Small intestine (tissue), 7 donors: Measurements from ENCODE around the gene ELMO1. TPM values are rescaled to one million over a fixed set of nuclear protein-coding genes. Genes with fewer than 3 reads are reported as not detected.

Experiments used
- DNase-seq, 2 donors: peaks; one replicate each; pipeline versions ENCODE4 v3.0.0 to v3.0.0-alpha.2; 2013
- FAIRE-seq: peaks from 2 replicates; lab custom pipeline; 2012; peaks lifted over from hg19 to GRCh38; lab: Jason Lieb, UNC
- H3K27ac ChIP-seq, 3 donors: one replicate each; pipeline ENCODE4 v1.5.1; 2013; ENCODE audit warnings: low read length in 2 of 3, mild to moderate bottlenecking in 2 of 3, control low read depth in 1 of 3, inconsistent platforms in 1 of 3, low read depth in 1 of 3, moderate library complexity in 1 of 3
- H3K27me3 ChIP-seq, 3 donors: one replicate each; pipeline ENCODE4 v1.6.1; 2013; ENCODE audit warnings: low read length in 3 of 3, inconsistent platforms in 1 of 3; ENCODE audit not compliant: control insufficient read depth in 3 of 3, insufficient read depth in 3 of 3
- H3K36me3 ChIP-seq, 3 donors: one replicate each; pipeline ENCODE4 v1.6.1; 2013; ENCODE audit warnings: low read length in 3 of 3, inconsistent platforms in 1 of 3, low read depth in 1 of 3, mild to moderate bottlenecking in 1 of 3, moderate library complexity in 1 of 3; ENCODE audit not compliant: control insufficient read depth in 3 of 3, insufficient read depth in 2 of 3
- H3K4me1 ChIP-seq, 3 donors: one replicate each; pipeline ENCODE4 v1.6.1; 2013; ENCODE audit warnings: low read length in 2 of 3, inconsistent platforms in 1 of 3, low read depth in 1 of 3, mild to moderate bottlenecking in 1 of 3, moderate library complexity in 1 of 3; ENCODE audit not compliant: control insufficient read depth in 3 of 3, insufficient read depth in 2 of 3
- H3K4me3 ChIP-seq, 3 donors: one replicate each; pipeline ENCODE4 v1.5.1; 2013; ENCODE audit warnings: low read length in 3 of 3, control low read depth in 1 of 3, inconsistent platforms in 1 of 3, low read depth in 1 of 3, mild to moderate bottlenecking in 1 of 3, moderate library complexity in 1 of 3
- H3K9me3 ChIP-seq, 2 donors: one replicate each; pipeline ENCODE4 v1.6.1; 2013; ENCODE audit warnings: low read depth in 1 of 2, low read length in 1 of 2; ENCODE audit not compliant: control insufficient read depth in 2 of 2, insufficient read depth in 1 of 2
- WGBS, 3 donors: extraction: QIAGEN DNeasy Blood & Tissue Kit; methylation state at CpG; one replicate each; pipeline ENCODE4 v1.1.7; 2013; 5-methylcytosine and 5-hydroxymethylcytosine counted together
- polyA plus RNA-seq, 4 donors: library from polyadenylated mRNA; stranded (reverse) in 3 of 4; unstranded in 1 of 4; fragments of 200-250 nt in 3 of 4; fragments of 120-200 nt in 1 of 4; gene quantifications; one replicate each; pipeline versions ENCODE4 v1.2.1 to v1.2.3, GENCODE V29; 2013
- donor health status: healthy with polysubstance abuse.
- donor health status: control.
- donor health status: control.
- donor health status: Bipolar disorder and iron deficiency.
- donor health status: healthy.

ELMO1 gene
- polyA plus RNA-seq, 4 donors: 1.8 to 9.3 (median 7.3) TPM

DNA sequence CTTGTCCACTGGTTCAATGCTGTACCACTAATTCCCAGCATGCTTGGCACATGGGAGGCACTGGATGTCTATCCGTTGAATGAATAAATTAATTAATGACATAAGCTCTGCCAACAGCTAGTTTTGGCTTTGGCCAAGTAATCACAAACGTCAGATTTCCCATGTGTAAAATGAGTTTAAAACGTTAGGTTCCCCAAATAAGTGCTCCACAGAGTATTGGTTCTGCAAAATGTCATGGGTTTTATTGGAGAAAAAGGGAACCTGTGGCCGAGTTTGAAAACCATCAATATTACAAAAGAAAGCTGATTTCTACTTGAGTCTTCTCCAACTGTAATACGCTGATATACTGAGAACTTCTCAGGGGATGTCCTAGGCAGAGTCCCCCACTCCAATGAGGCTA lies 23.2 kb downstream of the ELMO1 start:
- no peak overlapping the region for H3K27ac ChIP-seq
- 60 to 67% (median 64%) methylated on average over 5 of the region's 5 CpGs for WGBS, 3 donors
- DNase-seq (no peak), FAIRE-seq (no peak)
- no peak overlapping the region for H3K4me3 ChIP-seq
- H3K36me3 ChIP-seq: no peaks in the 10 kb centered on the region
- H3K4me1 ChIP-seq: no peaks in the 10 kb centered on the region
- no peaks in the 10 kb centered on the region for H3K9me3 ChIP-seq
- H3K27me3 ChIP-seq: peaks cover 0 to 2% (median 0%) of the 10 kb centered on the region in 3 donors

- 76 to 97% (median 89%) methylated on average over 2 of the region's 2 CpGs for WGBS, 3 donors
- no peaks in the 10 kb centered on the region for H3K36me3 ChIP-seq
- FAIRE-seq (no peak), DNase-seq (no peak)
- H3K4me3 ChIP-seq: no peak overlapping the region
- no peaks in the 10 kb centered on the region for H3K4me1 ChIP-seq
- H3K9me3 ChIP-seq: no peaks in the 10 kb centered on the region
- H3K27me3 ChIP-seq: peaks cover 0 to 2% (median 0%) of the 10 kb centered on the region in 3 donors
- no peak overlapping the region for H3K27ac ChIP-seq
Measured at GRCh38 chr7:37424995-37425394, 23.7 kb downstream of the ELMO1 start.

DNA sequence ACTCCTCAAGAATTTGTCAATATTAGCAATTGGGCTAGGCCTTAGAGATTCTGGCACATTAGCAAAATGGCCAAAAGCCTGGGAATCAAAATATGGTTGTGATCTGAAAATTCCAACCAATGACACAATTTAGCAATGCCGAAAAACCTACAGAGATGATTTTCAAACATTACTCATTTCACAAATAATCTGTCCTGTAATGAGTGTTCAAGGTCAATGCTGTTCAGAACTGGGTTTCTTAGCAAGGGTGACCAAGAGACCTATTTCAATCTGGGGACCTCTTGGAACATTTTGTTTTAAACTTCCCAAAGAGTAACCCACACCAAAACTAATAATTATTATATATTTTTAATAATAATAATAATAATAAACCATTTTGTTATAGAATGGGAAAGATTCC lies 24.1 kb downstream of the ELMO1 start:
- Histone ChIP-seq H3K27ac (no peak overlapping the region), H3K27me3 (peaks cover 0 to 2% (median 0%) of the 10 kb centered on the region in 3 donors), H3K4me1 (no peaks in the 10 kb centered on the region), H3K4me3 (no peak overlapping the region), H3K9me3 (no peaks in the 10 kb centered on the region), H3K36me3 (no peaks in the 10 kb centered on the region)
- 66 to 91% (median 80%) methylated on average over 1 of the region's 1 CpG for WGBS, 3 donors
- FAIRE-seq: no peak
- no peak for DNase-seq

DNA sequence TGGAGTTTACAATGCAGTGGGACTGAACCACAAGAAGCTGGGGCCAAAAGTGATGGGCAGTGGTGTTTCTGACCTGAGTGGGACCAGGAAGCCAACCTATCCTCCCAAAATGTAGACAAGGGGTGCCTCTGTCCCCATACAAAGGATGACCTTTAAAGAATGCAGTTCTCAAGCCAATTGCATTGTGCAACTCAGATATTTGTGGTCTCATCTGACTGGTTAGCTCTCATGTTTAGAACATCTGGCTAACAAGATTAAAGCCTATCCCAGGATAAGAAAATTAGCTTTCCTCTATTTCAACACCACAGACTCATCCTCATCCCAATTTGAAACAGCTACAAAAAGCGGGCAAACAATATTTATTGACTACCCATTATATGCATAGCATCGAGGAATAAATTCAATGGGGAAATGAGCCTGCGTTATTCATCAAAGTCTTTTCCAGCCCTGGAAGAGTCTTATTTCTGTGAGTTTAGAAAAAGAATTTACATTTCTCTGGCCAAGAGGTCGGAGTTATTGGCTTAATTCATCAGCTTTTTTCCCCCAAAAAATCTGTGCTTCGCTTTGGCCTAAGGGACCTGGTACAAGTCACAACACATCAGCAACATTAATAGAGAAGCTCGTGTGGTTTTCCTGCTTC lies 26.7 kb downstream of the ELMO1 start:
- Histone ChIP-seq H3K27me3 (no peaks in the 10 kb centered on the region), H3K4me1 (no peaks in the 10 kb centered on the region), H3K9me3 (no peaks in the 10 kb centered on the region), H3K4me3 (no peak overlapping the region), H3K27ac (no peak overlapping the region), H3K36me3 (no peaks in the 10 kb centered on the region)
- WGBS, 3 donors: 66 to 76% (median 72%) methylated on average over 6 of the region's 6 CpGs
- no peak for FAIRE-seq
- DNase-seq: no peak

DNA sequence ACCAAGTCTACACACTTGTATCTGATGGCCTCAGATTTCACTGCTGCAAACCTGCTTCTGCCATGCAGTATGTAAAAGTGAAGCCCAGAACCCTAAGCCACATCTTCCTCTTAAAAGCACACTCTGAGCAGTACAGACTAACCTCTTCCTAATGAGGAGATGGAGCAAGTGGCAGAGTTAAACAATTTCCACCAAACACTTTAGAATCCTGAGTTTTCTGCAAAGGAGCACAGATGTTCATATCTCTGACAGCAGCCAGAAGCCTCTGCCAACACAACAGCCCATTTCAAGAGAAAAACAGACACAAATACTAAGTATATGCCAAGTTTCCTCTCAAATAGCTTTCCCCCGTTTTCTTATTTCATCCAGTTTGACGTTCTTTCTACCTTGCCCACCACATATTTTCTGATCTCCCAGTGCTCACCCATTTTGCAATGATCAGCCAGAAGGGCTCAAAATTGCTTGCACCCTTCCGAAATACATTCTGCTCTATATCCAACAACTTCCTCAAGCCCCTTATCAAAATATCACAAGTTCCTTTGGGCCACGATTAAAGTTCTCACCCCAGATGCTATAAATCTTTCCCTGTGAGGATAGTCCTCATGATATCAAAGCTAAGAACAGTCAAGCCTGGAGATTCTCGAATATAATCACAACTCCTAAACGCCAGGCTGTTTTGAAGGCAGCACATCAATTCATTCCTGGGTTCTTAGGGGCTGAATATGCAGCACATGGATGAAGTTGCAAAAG lies 27.5 kb downstream of the ELMO1 start:
- H3K4me1 ChIP-seq: no peaks in the 10 kb centered on the region
- no peak overlapping the region for H3K4me3 ChIP-seq
- H3K9me3 ChIP-seq: no peaks in the 10 kb centered on the region
- no peak for FAIRE-seq
- no peaks in the 10 kb centered on the region for H3K27me3 ChIP-seq
- 44 to 57% (median 52%) methylated on average over 6 of the region's 6 CpGs for WGBS, 3 donors
- no peaks in the 10 kb centered on the region for H3K36me3 ChIP-seq
- H3K27ac ChIP-seq: no peak overlapping the region
- no peak for DNase-seq

DNA sequence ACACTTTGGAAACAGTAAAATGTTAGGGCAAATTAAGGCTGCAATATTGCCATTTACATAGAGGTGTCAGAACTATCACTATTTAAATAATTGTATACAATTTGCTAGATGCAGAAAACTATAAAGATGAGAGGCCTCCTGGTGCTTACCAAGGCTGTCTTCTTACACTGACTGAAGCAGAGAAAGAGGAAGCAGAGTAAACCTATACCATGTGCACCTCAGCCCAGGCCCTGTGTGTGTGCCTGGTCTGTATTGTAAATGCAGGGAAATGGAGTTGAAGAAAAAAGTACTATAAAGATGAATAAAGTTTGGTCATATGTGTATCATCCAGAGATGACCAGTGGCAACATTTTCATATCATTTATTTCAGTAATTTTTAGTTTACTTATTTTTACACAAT lies 29.2 kb downstream of the ELMO1 start:
- no peak overlapping the region for H3K27ac ChIP-seq
- H3K36me3 ChIP-seq: no peaks in the 10 kb centered on the region
- H3K9me3 ChIP-seq: no peaks in the 10 kb centered on the region
- H3K27me3 ChIP-seq: no peaks in the 10 kb centered on the region
- H3K4me3 ChIP-seq: no peak overlapping the region
- DNase-seq (no peak), FAIRE-seq (no peak)
- H3K4me1 ChIP-seq: no peaks in the 10 kb centered on the region

DNA sequence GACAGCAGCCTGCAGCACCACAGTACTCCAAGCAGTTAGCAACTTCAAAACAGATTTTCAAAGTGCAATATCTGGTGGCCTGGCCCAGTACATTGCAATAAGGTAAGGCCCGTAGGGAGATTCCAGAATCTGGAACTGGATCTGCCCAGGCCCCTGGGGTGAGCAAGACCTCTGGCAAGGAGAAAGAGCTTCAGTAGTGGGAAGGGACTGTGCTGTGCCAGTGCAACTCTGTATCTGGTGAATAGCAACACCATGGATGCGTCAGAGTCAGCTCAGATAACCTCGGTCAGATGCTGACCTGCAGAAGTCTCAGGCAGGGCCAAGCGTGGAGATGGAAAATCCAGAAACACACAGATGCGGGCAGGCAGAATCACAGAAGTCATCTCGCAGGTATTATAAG lies 30.3 kb downstream of the ELMO1 start:
- no peak for FAIRE-seq
- 88 to 91% (median 91%) methylated on average over 6 of the region's 6 CpGs for WGBS, 3 donors
- no peaks in the 10 kb centered on the region for H3K4me1 ChIP-seq
- no peaks in the 10 kb centered on the region for H3K27me3 ChIP-seq
- no peaks in the 10 kb centered on the region for H3K9me3 ChIP-seq
- no peak overlapping the region for H3K27ac ChIP-seq
- H3K36me3 ChIP-seq: no peaks in the 10 kb centered on the region
- H3K4me3 ChIP-seq: no peak overlapping the region
- DNase-seq: no peak

- Histone ChIP-seq H3K27ac (no peak overlapping the region), H3K36me3 (no peaks in the 10 kb centered on the region), H3K9me3 (peaks cover 0 to 2% of the 10 kb centered on the region in 2 donors), H3K4me1 (no peaks in the 10 kb centered on the region), H3K4me3 (no peak overlapping the region), H3K27me3 (no peaks in the 10 kb centered on the region)
- FAIRE-seq (no peak), DNase-seq (no peak)
- WGBS, 3 donors: 71 to 83% (median 82%) methylated on average over 10 of the region's 10 CpGs
Measured at GRCh38 chr7:37417107-37417474, 31.6 kb downstream of the ELMO1 start.
